ENCODE data around the gene C3.

GRCh38 chr19:6679139-6679538 is 41.3 kb downstream of the C3 start:
- TF ChIP-seq CTCF (IDR thresholded peaks at IDR 0.05; ENCODE audit: poor library complexity) (no peak), EZH2 (IDR thresholded peaks at IDR 0.05; ENCODE audit: borderline replicate concordance) (no peak), EZH2phosphoT487 (IDR thresholded peaks at IDR 0.05; ENCODE audit: low read depth, severe bottlenecking, unreplicated experiment) (no peak)

Measured in hepatocyte (in vitro differentiated cells).